ENCODE results near the gene TTC13. TPM values are rescaled to one million over a fixed set of nuclear protein-coding genes. Genes with fewer than 3 reads are reported as not detected.

TTC13 gene
- total and polyA plus RNA-seq, 11 donors = 3.7 to 9.6 (median 6.9) TPM

GRCh38 chr1:230925608-230926007 lies 53.1 kb downstream of the TTC13 start:
- intact Hi-C loops (cut with DNase I) = no loop called here
- Histone ChIP-seq H3K36me3 (peaks cover 0 to 98% (median 80%) of the 10 kb centered on the region in 9 donors), H3K4me1 (no peaks in the 10 kb centered on the region), H3K27me3 (no peaks in the 10 kb centered on the region), H3K27ac (no peak overlapping the region), H3K4me3 (no peak overlapping the region), H3K9me3 (no peaks in the 10 kb centered on the region)
- WGBS, 4 donors = 81 to 95% (median 90%) methylated on average over 2 of the region's 2 CpGs
- TF ChIP-seq, protein P1, sequence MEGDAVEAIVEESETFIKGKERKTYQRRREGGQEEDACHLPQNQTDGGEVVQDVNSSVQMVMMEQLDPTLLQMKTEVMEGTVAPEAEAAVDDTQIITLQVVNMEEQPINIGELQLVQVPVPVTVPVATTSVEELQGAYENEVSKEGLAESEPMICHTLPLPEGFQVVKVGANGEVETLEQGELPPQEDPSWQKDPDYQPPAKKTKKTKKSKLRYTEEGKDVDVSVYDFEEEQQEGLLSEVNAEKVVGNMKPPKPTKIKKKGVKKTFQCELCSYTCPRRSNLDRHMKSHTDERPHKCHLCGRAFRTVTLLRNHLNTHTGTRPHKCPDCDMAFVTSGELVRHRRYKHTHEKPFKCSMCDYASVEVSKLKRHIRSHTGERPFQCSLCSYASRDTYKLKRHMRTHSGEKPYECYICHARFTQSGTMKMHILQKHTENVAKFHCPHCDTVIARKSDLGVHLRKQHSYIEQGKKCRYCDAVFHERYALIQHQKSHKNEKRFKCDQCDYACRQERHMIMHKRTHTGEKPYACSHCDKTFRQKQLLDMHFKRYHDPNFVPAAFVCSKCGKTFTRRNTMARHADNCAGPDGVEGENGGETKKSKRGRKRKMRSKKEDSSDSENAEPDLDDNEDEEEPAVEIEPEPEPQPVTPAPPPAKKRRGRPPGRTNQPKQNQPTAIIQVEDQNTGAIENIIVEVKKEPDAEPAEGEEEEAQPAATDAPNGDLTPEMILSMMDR (IDR thresholded peaks at IDR 0.05) = no peak
- no peak for TF ChIP-seq POLR2A (IDR thresholded peaks at IDR 0.05)
- ATAC-seq (no peak), DNase-seq (no peak)

- intact Hi-C loops (cut with DNase I) = no loop called here
- DNase-seq = no peak
- Histone ChIP-seq H3K36me3 (peaks cover 0 to 99% (median 83%) of the 10 kb centered on the region in 9 donors), H3K27me3 (no peaks in the 10 kb centered on the region), H3K9me3 (no peaks in the 10 kb centered on the region), H3K27ac (no peak overlapping the region), H3K4me3 (no peak overlapping the region), H3K4me1 (no peaks in the 10 kb centered on the region)
- TF ChIP-seq, protein P1 (IDR thresholded peaks at IDR 0.05) = no peak
- TF ChIP-seq POLR2A (IDR thresholded peaks at IDR 0.05) = no peak
- no peak for ATAC-seq
- 91 to 94% (median 93%) methylated on average over 4 of the region's 4 CpGs for WGBS, 4 donors
Measured at GRCh38 chr1:230923176-230923575, 55.5 kb downstream of the TTC13 start.

DNA sequence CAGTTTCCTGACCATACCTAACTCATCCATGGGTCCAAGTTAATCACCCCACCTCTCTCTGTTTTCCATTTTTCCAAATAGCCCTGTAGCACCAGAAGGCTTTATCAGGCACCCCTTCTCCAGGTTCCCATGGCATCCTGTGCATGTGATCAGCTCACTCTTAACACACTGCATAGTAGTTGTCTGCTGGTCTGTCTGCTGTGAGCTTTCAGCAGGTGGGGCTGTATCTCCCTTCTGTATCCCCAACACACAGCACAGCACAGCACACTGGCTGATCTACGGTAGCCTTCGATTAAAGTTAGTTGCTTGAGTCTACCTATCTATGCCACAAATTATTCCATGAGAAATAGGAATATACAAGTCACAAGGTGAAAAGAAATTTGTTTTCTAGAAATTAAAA lies 56.0 kb downstream of the TTC13 start:
- Histone ChIP-seq H3K27ac (no peak overlapping the region), H3K4me3 (no peak overlapping the region), H3K27me3 (no peaks in the 10 kb centered on the region), H3K36me3 (peaks cover 0 to 98% (median 77%) of the 10 kb centered on the region in 9 donors), H3K9me3 (no peaks in the 10 kb centered on the region), H3K4me1 (no peaks in the 10 kb centered on the region)
- no peak for TF ChIP-seq POLR2A (IDR thresholded peaks at IDR 0.05)
- TF ChIP-seq, protein P1 (IDR thresholded peaks at IDR 0.05) = no peak
- ATAC-seq (no peak), DNase-seq (no peak)
- intact Hi-C loops (cut with DNase I) = no loop called here
- WGBS, 4 donors = 84 to 94% (median 87%) methylated on average over 2 of the region's 2 CpGs

GRCh38 chr1:230919207-230919606 lies 59.5 kb downstream of the TTC13 start:
- intact Hi-C loops (cut with DNase I) = loop anchor here in 7 of 10 donors (5.0 to 10.0 kb wide), 5 partner anchors 52 to 293 kb away; partner anchors contain the start of genes ARV1 (in 2 of the 7), C1orf198 (in 2 of the 7) and TTC13 (in 2 of the 7)

More at GRCh38 chr1:230919207-230919606, 59.5 kb downstream of the TTC13 start:
- 47 to 61% (median 55%) methylated on average over 4 of the region's 4 CpGs for WGBS, 4 donors
- ATAC-seq = no peak
- H3K4me1 ChIP-seq = no peaks in the 10 kb centered on the region
- peaks cover 0 to 84% (median 67%) of the 10 kb centered on the region in 9 donors for H3K36me3 ChIP-seq
- H3K4me3 ChIP-seq = no peak overlapping the region
- DNase-seq = no peak
- H3K27ac ChIP-seq = no peak overlapping the region
- no peaks in the 10 kb centered on the region for H3K9me3 ChIP-seq
- H3K27me3 ChIP-seq = no peaks in the 10 kb centered on the region
- TF ChIP-seq, protein P1 (IDR thresholded peaks at IDR 0.05) = no peak
- TF ChIP-seq POLR2A (IDR thresholded peaks at IDR 0.05) = no peak
